Ovary (tissue), 3 donors: ENCODE measurements around the gene TENT4B.

Experiments
- EP300 ChIP-seq: sonication (generic); formaldehyde crosslinking; IDR thresholded peaks from one replicate; pipeline ENCODE4 v1.6.1; 2017; ENCODE audit warnings: antibody characterized with exemption
- POLR2A ChIP-seq: fragments of 450-650 bp; IDR thresholded peaks from one replicate; pipeline ENCODE4 v1.6.1; 2017; ENCODE audit warnings: antibody characterized with exemption, mild to moderate bottlenecking, moderate library complexity
- TF ChIP-seq, protein P1 (sequence below), 3 donors: fragments of 450-650 bp in 2 of 3; fragments of 200-600 bp in 1 of 3; IDR thresholded peaks; one replicate each; pipeline versions ENCODE4 v1.5.1 to v1.8.0; 2016 to 2022; ENCODE audit warnings: antibody characterized with exemption in 3 of 3, mild to moderate bottlenecking in 1 of 3
- donor health status: DM: no; HTN: no; CAD: no.

GRCh38 chr16:50144211-50144610 lies 8.9 kb upstream of the TENT4B start:
- TF ChIP-seq, protein P1, sequence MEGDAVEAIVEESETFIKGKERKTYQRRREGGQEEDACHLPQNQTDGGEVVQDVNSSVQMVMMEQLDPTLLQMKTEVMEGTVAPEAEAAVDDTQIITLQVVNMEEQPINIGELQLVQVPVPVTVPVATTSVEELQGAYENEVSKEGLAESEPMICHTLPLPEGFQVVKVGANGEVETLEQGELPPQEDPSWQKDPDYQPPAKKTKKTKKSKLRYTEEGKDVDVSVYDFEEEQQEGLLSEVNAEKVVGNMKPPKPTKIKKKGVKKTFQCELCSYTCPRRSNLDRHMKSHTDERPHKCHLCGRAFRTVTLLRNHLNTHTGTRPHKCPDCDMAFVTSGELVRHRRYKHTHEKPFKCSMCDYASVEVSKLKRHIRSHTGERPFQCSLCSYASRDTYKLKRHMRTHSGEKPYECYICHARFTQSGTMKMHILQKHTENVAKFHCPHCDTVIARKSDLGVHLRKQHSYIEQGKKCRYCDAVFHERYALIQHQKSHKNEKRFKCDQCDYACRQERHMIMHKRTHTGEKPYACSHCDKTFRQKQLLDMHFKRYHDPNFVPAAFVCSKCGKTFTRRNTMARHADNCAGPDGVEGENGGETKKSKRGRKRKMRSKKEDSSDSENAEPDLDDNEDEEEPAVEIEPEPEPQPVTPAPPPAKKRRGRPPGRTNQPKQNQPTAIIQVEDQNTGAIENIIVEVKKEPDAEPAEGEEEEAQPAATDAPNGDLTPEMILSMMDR (IDR thresholded peaks at IDR 0.05): no peak
- TF ChIP-seq POLR2A: no peak
- TF ChIP-seq EP300: no peak
